Measurements from ENCODE around the gene TSHB. TPM values are rescaled to one million over a fixed set of nuclear protein-coding genes. Genes with fewer than 3 reads are reported as not detected.

Gene TSHB
- polyA plus RNA-seq, 1 donor from 2014 or later, result not detected

DNA sequence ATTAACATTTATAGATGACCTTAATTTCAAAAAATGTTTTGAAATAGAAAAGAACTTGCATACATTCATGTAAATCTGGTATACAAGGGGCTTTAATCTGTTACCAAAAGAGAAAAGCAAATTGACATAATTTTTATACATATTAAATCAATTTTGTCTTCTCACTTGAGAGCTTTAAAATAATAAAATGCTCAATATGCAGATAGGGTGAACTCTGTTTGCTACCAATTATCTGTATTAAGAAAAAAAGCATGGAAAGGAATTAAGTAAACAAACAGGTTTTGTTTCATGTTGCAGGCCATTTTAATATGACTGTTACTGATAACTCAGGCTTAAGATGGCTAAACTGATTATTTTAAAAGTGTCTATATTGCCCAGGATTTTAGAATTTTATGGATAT is 6.0 kb upstream of the TSHB start:
- H3K27ac ChIP-seq (ENCODE audit: low read length), result no peak overlapping the region
- H3K9me3 ChIP-seq (ENCODE audit: low read length), result no peaks in the 10 kb centered on the region
- H3K36me3 ChIP-seq (ENCODE audit: insufficient read depth, low read length), result no peaks in the 10 kb centered on the region
- H3K9ac ChIP-seq (ENCODE audit: low read length), result no peak overlapping the region
- no peaks in the 10 kb centered on the region for H3K27me3 ChIP-seq (ENCODE audit: insufficient read depth, low read depth, low read length)
- no peak overlapping the region for H3K4me3 ChIP-seq (ENCODE audit: low read length)
- no peaks in the 10 kb centered on the region for H3K79me2 ChIP-seq (replicated peaks; ENCODE audit: insufficient read depth, low read length)
- no peaks in the 10 kb centered on the region for H3F3A ChIP-seq (ENCODE audit: insufficient read depth, low read length, poor library complexity, severe bottlenecking)
- TF ChIP-seq EP300 (conservative IDR thresholded peaks at IDR 0.05; ENCODE audit: poor library complexity, severe bottlenecking) (no peak), TAF1 (IDR thresholded peaks at IDR 0.05; ENCODE audit: low read depth) (no peak), MXI1 (conservative IDR thresholded peaks at IDR 0.05; ENCODE audit: poor library complexity, severe bottlenecking) (no peak), EZH2 (IDR thresholded peaks at IDR 0.05; ENCODE audit: borderline replicate concordance, insufficient read depth, low read length, poor library complexity, severe bottlenecking) (no peak), SMC3 (conservative IDR thresholded peaks at IDR 0.05; ENCODE audit: poor library complexity) (no peak), RAD21 (conservative IDR thresholded peaks at IDR 0.05) (no peak), POLR2AphosphoS5 (IDR thresholded peaks at IDR 0.05) (no peak)
- TF ChIP-seq, protein P1, sequence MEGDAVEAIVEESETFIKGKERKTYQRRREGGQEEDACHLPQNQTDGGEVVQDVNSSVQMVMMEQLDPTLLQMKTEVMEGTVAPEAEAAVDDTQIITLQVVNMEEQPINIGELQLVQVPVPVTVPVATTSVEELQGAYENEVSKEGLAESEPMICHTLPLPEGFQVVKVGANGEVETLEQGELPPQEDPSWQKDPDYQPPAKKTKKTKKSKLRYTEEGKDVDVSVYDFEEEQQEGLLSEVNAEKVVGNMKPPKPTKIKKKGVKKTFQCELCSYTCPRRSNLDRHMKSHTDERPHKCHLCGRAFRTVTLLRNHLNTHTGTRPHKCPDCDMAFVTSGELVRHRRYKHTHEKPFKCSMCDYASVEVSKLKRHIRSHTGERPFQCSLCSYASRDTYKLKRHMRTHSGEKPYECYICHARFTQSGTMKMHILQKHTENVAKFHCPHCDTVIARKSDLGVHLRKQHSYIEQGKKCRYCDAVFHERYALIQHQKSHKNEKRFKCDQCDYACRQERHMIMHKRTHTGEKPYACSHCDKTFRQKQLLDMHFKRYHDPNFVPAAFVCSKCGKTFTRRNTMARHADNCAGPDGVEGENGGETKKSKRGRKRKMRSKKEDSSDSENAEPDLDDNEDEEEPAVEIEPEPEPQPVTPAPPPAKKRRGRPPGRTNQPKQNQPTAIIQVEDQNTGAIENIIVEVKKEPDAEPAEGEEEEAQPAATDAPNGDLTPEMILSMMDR (IDR thresholded peaks at IDR 0.05; ENCODE audit: poor library complexity, severe bottlenecking), result no peak
- TF ChIP-seq, protein P2, sequence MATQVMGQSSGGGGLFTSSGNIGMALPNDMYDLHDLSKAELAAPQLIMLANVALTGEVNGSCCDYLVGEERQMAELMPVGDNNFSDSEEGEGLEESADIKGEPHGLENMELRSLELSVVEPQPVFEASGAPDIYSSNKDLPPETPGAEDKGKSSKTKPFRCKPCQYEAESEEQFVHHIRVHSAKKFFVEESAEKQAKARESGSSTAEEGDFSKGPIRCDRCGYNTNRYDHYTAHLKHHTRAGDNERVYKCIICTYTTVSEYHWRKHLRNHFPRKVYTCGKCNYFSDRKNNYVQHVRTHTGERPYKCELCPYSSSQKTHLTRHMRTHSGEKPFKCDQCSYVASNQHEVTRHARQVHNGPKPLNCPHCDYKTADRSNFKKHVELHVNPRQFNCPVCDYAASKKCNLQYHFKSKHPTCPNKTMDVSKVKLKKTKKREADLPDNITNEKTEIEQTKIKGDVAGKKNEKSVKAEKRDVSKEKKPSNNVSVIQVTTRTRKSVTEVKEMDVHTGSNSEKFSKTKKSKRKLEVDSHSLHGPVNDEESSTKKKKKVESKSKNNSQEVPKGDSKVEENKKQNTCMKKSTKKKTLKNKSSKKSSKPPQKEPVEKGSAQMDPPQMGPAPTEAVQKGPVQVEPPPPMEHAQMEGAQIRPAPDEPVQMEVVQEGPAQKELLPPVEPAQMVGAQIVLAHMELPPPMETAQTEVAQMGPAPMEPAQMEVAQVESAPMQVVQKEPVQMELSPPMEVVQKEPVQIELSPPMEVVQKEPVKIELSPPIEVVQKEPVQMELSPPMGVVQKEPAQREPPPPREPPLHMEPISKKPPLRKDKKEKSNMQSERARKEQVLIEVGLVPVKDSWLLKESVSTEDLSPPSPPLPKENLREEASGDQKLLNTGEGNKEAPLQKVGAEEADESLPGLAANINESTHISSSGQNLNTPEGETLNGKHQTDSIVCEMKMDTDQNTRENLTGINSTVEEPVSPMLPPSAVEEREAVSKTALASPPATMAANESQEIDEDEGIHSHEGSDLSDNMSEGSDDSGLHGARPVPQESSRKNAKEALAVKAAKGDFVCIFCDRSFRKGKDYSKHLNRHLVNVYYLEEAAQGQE (IDR thresholded peaks at IDR 0.05; ENCODE audit: borderline replicate concordance), result no peak
- H2AFZ ChIP-seq (ENCODE audit: low read depth, low read length), result no peak overlapping the region
- H3K4me2 ChIP-seq (ENCODE audit: low read length), result no peak overlapping the region
- H3K9me2 ChIP-seq (ENCODE audit: insufficient read depth, low read length), result no peaks in the 10 kb centered on the region
- H4K20me1 ChIP-seq (ENCODE audit: insufficient read depth), result no peaks in the 10 kb centered on the region

DNA sequence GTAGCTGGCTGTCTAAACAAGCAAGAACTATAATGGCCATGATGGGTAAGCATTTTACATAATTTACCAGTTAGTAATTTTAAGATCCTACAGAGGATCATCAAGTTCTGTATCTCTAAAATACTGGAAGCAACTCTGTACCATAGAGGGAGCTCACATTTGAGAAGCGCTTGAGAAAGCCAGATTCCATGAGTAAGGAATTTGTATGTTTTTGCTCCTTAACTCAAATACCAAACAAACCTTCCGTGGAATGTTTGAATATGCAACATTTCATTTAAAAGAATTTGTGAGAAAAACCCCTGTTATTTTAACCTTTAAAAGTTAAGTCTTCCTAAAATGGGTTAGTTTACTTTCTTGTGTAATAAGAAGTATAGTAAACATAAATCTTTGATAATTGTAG is 2.0 kb downstream of the TSHB start:
- no peak overlapping the region for H3K4me3 ChIP-seq (ENCODE audit: low read length)
- no peaks in the 10 kb centered on the region for H3F3A ChIP-seq (ENCODE audit: insufficient read depth, low read length, poor library complexity, severe bottlenecking)
- H3K27ac ChIP-seq (ENCODE audit: low read length), result no peak overlapping the region
- no peaks in the 10 kb centered on the region for H3K9me3 ChIP-seq (ENCODE audit: low read length)
- H3K36me3 ChIP-seq (ENCODE audit: insufficient read depth, low read length), result no peaks in the 10 kb centered on the region
- H3K9me2 ChIP-seq (ENCODE audit: insufficient read depth, low read length), result no peaks in the 10 kb centered on the region
- H3K79me2 ChIP-seq (replicated peaks; ENCODE audit: insufficient read depth, low read length), result no peaks in the 10 kb centered on the region
- H2AFZ ChIP-seq (ENCODE audit: low read depth, low read length), result no peak overlapping the region
- no peak overlapping the region for H3K4me2 ChIP-seq (ENCODE audit: low read length)
- no peaks in the 10 kb centered on the region for H4K20me1 ChIP-seq (ENCODE audit: insufficient read depth)
- no peaks in the 10 kb centered on the region for H3K27me3 ChIP-seq (ENCODE audit: insufficient read depth, low read depth, low read length)
- H3K9ac ChIP-seq (ENCODE audit: low read length), result no peak overlapping the region
- no peak for TF ChIP-seq POLR2AphosphoS5 (IDR thresholded peaks at IDR 0.05)
- TF ChIP-seq, protein P1 (IDR thresholded peaks at IDR 0.05; ENCODE audit: poor library complexity, severe bottlenecking), result no peak

Measured in neural cell (in vitro differentiated cells).